Right lobe of liver (tissue), 6 donors: Measurements from ENCODE around the gene PTPRT. TPM values are rescaled to one million over a fixed set of nuclear protein-coding genes. Genes with fewer than 3 reads are reported as not detected.

Experiments used
- ATAC-seq, 4 donors: fragments of 200-7000 bp; cut with Tn5 transposase; one replicate each; pipeline ENCODE4 v1.9.1; 2020; ENCODE audit warnings: mild to moderate bottlenecking in 4 of 4, moderate library complexity in 4 of 4
- DNase-seq, 3 donors: peaks; one replicate each; pipeline ENCODE4 v3.0.0-alpha.2; 2020
- H3K27ac ChIP-seq, 3 donors: fragments of 200-600 bp; one replicate each; pipeline ENCODE4 v1.8.0; 2022
- H3K27me3 ChIP-seq, 2 donors: fragments of 200-600 bp; one replicate each; pipeline ENCODE4 v1.8.0; 2022
- H3K36me3 ChIP-seq, 4 donors: fragments of 200-600 bp; sonication (generic) in 1 of 4; one replicate each; pipeline versions ENCODE4 v1.5.1 to v1.8.0; 2017 to 2022; ENCODE audit warnings: control low read depth in 1 of 4
- H3K4me1 ChIP-seq, 4 donors: fragments of 200-600 bp; sonication (generic) in 1 of 4; one replicate each; pipeline versions ENCODE4 v1.5.1 to v1.8.0; 2017 to 2022; ENCODE audit warnings: control low read depth in 1 of 4
- H3K4me3 ChIP-seq, 3 donors: fragments of 200-600 bp; one replicate each; pipeline ENCODE4 v1.8.0; 2022
- H3K9me3 ChIP-seq, 4 donors: fragments of 200-600 bp; sonication (generic) in 1 of 4; one replicate each; pipeline versions ENCODE4 v1.5.1 to v1.8.0; 2017 to 2022; ENCODE audit warnings: control low read depth in 1 of 4
- CTCF ChIP-seq, 4 donors: fragments of 200-600 bp in 3 of 4; fragments of 450-650 bp in 1 of 4; IDR thresholded peaks; one replicate each; pipeline versions ENCODE4 v1.5.1 to v1.8.0; 2016 to 2022; ENCODE audit warnings: antibody characterized with exemption in 4 of 4, mild to moderate bottlenecking in 2 of 4
- POLR2A ChIP-seq: fragments of 450-650 bp; IDR thresholded peaks from one replicate; pipeline ENCODE4 v1.6.1; 2017; ENCODE audit warnings: antibody characterized with exemption, mild to moderate bottlenecking
- WGBS: methylation state at CpG from one replicate; pipeline ENCODE4 v1.1.6; 2018; ENCODE audit warnings: low coverage, low lambda C conversion rate; ENCODE audit not compliant: insufficient coverage; ENCODE audit errors: missing lambda C conversion rate; 5-methylcytosine and 5-hydroxymethylcytosine counted together
- intact Hi-C, 2 donors: fragments of 100-400 bp; cut with DNase I; formaldehyde crosslinking; loops; one replicate each; pipeline versions ENCODE4 v1.11.2 to v1.14.1; 2022
- total RNA-seq, 6 experiments: library from RNA; depleted of rRNA in 2 of 6; stranded (reverse); fragments of >200 nt in 2 of 6; fragmentation: NEBNext Ultra II Directional in 3 of 6; extraction: Animal tissue kit (Norgen Biotek cat#: 25700) in 3 of 6; gene quantifications; one replicate each; pipeline versions ENCODE4 v1.1.0 to v1.2.4, GENCODE V29; 2016 to 2023
- donor health status: DM: no; HTN: yes; CAD: no.
- donor health status: DM: no; HTN: no; CAD: no.
- donor health status: DM: no; HTN: no; CAD: no.
- donor health status: DM: no; HTN: yes; CAD: no.
- donor health status: DM: no; HTN: yes; CAD: no.

Gene PTPRT
- total RNA-seq, 6 experiments from 2014 or later: 0.18 to 1.0 (median 0.51) TPM

- DNase-seq (no peak), ATAC-seq (no peak)
- TF ChIP-seq POLR2A: no peak
- no peak for TF ChIP-seq CTCF (IDR thresholded peaks at IDR 0.05)
- H3K36me3 ChIP-seq: no peaks in the 10 kb centered on the region
- no peaks in the 10 kb centered on the region for H3K27me3 ChIP-seq
- no peak overlapping the region for H3K4me3 ChIP-seq
- H3K9me3 ChIP-seq: no peaks in the 10 kb centered on the region
- H3K4me1 ChIP-seq: no peaks in the 10 kb centered on the region
- 63% methylated on average over 1 of the region's 1 CpG for WGBS
- H3K27ac ChIP-seq: no peak overlapping the region
- intact Hi-C loops: no loop called here
Measured at GRCh38 chr20:43137160-43137559, 52.5 kb downstream of the PTPRT start.

- H3K36me3 ChIP-seq: no peaks in the 10 kb centered on the region
- ATAC-seq (no peak), DNase-seq (no peak)
- H3K27me3 ChIP-seq: no peaks in the 10 kb centered on the region
- H3K9me3 ChIP-seq: no peaks in the 10 kb centered on the region
- 68% methylated on average over 5 of the region's 5 CpGs for WGBS
- H3K27ac ChIP-seq: no peak overlapping the region
- no peaks in the 10 kb centered on the region for H3K4me1 ChIP-seq
- H3K4me3 ChIP-seq: no peak overlapping the region
- intact Hi-C loops: no loop called here
- TF ChIP-seq CTCF (IDR thresholded peaks at IDR 0.05) (no peak), POLR2A (no peak)
Measured at GRCh38 chr20:43124241-43124640, 65.5 kb downstream of the PTPRT start.

GRCh38 chr20:43123180-43123579 lies 66.5 kb downstream of the PTPRT start:
- WGBS: 38% methylated on average over 2 of the region's 2 CpGs
- no peaks in the 10 kb centered on the region for H3K36me3 ChIP-seq
- TF ChIP-seq CTCF (IDR thresholded peaks at IDR 0.05) (no peak), POLR2A (no peak)
- DNase-seq (no peak), ATAC-seq (no peak)
- H3K27me3 ChIP-seq: no peaks in the 10 kb centered on the region
- intact Hi-C loops: no loop called here
- H3K9me3 ChIP-seq: no peaks in the 10 kb centered on the region
- no peaks in the 10 kb centered on the region for H3K4me1 ChIP-seq
- no peak overlapping the region for H3K4me3 ChIP-seq
- H3K27ac ChIP-seq: no peak overlapping the region

GRCh38 chr20:43119720-43120119 lies 70.0 kb downstream of the PTPRT start:
- H3K27me3 ChIP-seq: no peaks in the 10 kb centered on the region
- no peak overlapping the region for H3K27ac ChIP-seq
- no peaks in the 10 kb centered on the region for H3K9me3 ChIP-seq
- TF ChIP-seq POLR2A (no peak), CTCF (IDR thresholded peaks at IDR 0.05) (no peak)
- intact Hi-C loops: no loop called here
- WGBS: 24% methylated on average over 2 of the region's 2 CpGs
- H3K4me1 ChIP-seq: no peaks in the 10 kb centered on the region
- ATAC-seq (no peak), DNase-seq (no peak)
- H3K4me3 ChIP-seq: no peak overlapping the region
- H3K36me3 ChIP-seq: no peaks in the 10 kb centered on the region

- ATAC-seq (no peak), DNase-seq (no peak)
- intact Hi-C loops: no loop called here
- Histone ChIP-seq H3K36me3 (no peaks in the 10 kb centered on the region), H3K27ac (no peak overlapping the region), H3K27me3 (no peaks in the 10 kb centered on the region), H3K9me3 (no peaks in the 10 kb centered on the region), H3K4me3 (no peak overlapping the region), H3K4me1 (no peaks in the 10 kb centered on the region)
- 37% methylated on average over 5 of the region's 5 CpGs for WGBS
- TF ChIP-seq POLR2A: no peak
- no peak for TF ChIP-seq CTCF (IDR thresholded peaks at IDR 0.05)
Measured at GRCh38 chr20:43102394-43102793, 87.3 kb downstream of the PTPRT start.
